OCI-LY1 (cell line): ENCODE data around the gene TMX1.

Source experiments
- H2AFZ ChIP-seq: fragments of 200-600 bp; sonication (generic), shearing (Covaris generic); 2 replicates; pipeline ENCODE4 v1.6.0; 2014; ENCODE audit warnings: antibody characterized with exemption, mild to moderate bottlenecking, low read length
- H3F3A ChIP-seq: fragments of 200-600 bp; sonication (generic), shearing (Covaris generic); 2 replicates; pipeline ENCODE4 v1.6.0; 2014; ENCODE audit warnings: mild to moderate bottlenecking, antibody characterized with exemption, low read length, moderate library complexity; ENCODE audit not compliant: insufficient read depth
- H3K27ac ChIP-seq: fragments of 200-600 bp; sonication (generic); 2 replicates; pipeline ENCODE4 v1.5.1; 2014; ENCODE audit warnings: low read length, mixed run types, mild to moderate bottlenecking, low read depth; ENCODE audit not compliant: poor library complexity, severe bottlenecking
- H3K27me3 ChIP-seq: fragments of 200-600 bp; sonication (generic); 2 replicates; pipeline ENCODE4 v1.6.0; 2014; ENCODE audit warnings: antibody characterized with exemption, mild to moderate bottlenecking, low read length, moderate library complexity; ENCODE audit not compliant: insufficient read depth
- H3K36me3 ChIP-seq: fragments of 200-600 bp; sonication (generic); 2 replicates; pipeline ENCODE4 v1.6.1; 2014; ENCODE audit warnings: mild to moderate bottlenecking, antibody characterized with exemption, low read length, moderate library complexity, mixed read lengths; ENCODE audit not compliant: insufficient read depth
- H3K4me1 ChIP-seq: fragments of 200-600 bp; sonication (generic); 2 replicates; pipeline ENCODE4 v1.5.1; 2014; ENCODE audit warnings: mild to moderate bottlenecking, low read length, moderate library complexity; ENCODE audit not compliant: insufficient read depth, severe bottlenecking
- H3K4me2 ChIP-seq: fragments of 200-600 bp; sonication (generic), shearing (Covaris generic); 2 replicates; pipeline ENCODE4 v1.6.1; 2014; ENCODE audit warnings: low read length
- H3K4me3 ChIP-seq: fragments of 200-600 bp; sonication (generic); 2 replicates; pipeline ENCODE4 v1.5.1; 2014; ENCODE audit warnings: low read length, low read depth, mild to moderate bottlenecking, mixed read lengths; ENCODE audit not compliant: poor library complexity, severe bottlenecking
- H3K79me2 ChIP-seq: fragments of 200-600 bp; shearing (Covaris generic); 2 replicates; pipeline ENCODE4 v1.6.1; 2016; ENCODE audit warnings: mixed run types, low read length, mixed read lengths; ENCODE audit not compliant: insufficient read depth
- H3K9ac ChIP-seq: fragments of 200-600 bp; sonication (generic), shearing (Covaris generic); 2 replicates; pipeline ENCODE4 v1.6.1; 2014; ENCODE audit warnings: mild to moderate bottlenecking, low read length, mixed read lengths
- H3K9me2 ChIP-seq: fragments of 200-600 bp; sonication (generic), shearing (Covaris generic); 2 replicates; pipeline ENCODE4 v1.6.1; 2014; ENCODE audit warnings: low read depth, mild to moderate bottlenecking, low read length, mixed read lengths
- H3K9me3 ChIP-seq: fragments of 200-600 bp; shearing (Covaris generic); 2 replicates; pipeline ENCODE4 v1.6.1; 2014; ENCODE audit warnings: low read length, mixed read lengths
- H4K20me1 ChIP-seq: fragments of 200-600 bp; sonication (generic), shearing (Covaris generic); 2 replicates; pipeline ENCODE4 v1.6.0; 2016; ENCODE audit warnings: mild to moderate bottlenecking, low read length; ENCODE audit not compliant: insufficient read depth
- CTCF ChIP-seq: fragments of 200-600 bp; sonication (generic), shearing (Covaris generic); IDR thresholded peaks from 2 replicates; pipeline ENCODE4 v1.5.1; 2017; ENCODE audit warnings: mild to moderate bottlenecking, antibody characterized with exemption, low read length, moderate library complexity, mixed read lengths
- EZH2 ChIP-seq: fragments of 200-600 bp; sonication (generic), shearing (Covaris generic); IDR thresholded peaks from 2 replicates; pipeline ENCODE4 v1.8.0; 2017; ENCODE audit warnings: borderline replicate concordance, mixed run types, mild to moderate bottlenecking, antibody characterized with exemption, low read length, moderate library complexity, mixed read lengths

TMX1 gene

DNA sequence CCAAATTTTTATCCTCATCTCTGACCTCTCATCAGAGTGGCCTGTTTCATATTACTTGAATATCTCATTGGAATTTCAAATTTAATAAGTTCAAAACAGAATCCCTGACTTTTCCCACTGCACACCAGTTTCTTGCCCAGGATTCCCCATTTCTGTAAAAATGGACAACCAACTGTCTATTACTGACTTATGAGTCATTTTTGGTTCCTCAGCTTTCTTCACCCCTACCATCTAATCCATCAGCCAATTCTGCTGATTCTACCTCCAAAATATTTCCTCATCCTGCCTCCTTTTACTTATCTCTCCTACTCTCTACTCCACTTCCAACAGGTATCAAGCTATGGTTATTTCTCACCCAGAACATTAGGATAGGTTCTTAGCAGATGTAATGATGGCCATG is 44.2 kb downstream of the TMX1 start:
- H3K36me3 ChIP-seq: no peaks in the 10 kb centered on the region
- H3F3A ChIP-seq: no peaks in the 10 kb centered on the region; the same call in 1 of the 2 replicates
- no peak overlapping the region for H3K4me3 ChIP-seq
- H3K79me2 ChIP-seq: no peaks in the 10 kb centered on the region
- no peak overlapping the region for H3K27ac ChIP-seq
- H3K4me2 ChIP-seq: no peak overlapping the region
- H4K20me1 ChIP-seq: no peaks in the 10 kb centered on the region
- no peaks in the 10 kb centered on the region for H3K9me2 ChIP-seq
- no peak overlapping the region for H3K9ac ChIP-seq
- peaks cover 6% of the 10 kb centered on the region for H3K4me1 ChIP-seq
- H3K27me3 ChIP-seq: no peaks in the 10 kb centered on the region
- no peak for TF ChIP-seq EZH2
- TF ChIP-seq CTCF: no peak
- no peaks in the 10 kb centered on the region for H3K9me3 ChIP-seq
- no peak overlapping the region for H2AFZ ChIP-seq

GRCh38 chr14:51285120-51285519 is 45.1 kb downstream of the TMX1 start:
- Histone ChIP-seq H3K9ac (no peak overlapping the region), H3K9me3 (no peaks in the 10 kb centered on the region), H3K79me2 (no peaks in the 10 kb centered on the region), H3K27ac (no peak overlapping the region), H3K4me1 (peaks cover 6% of the 10 kb centered on the region), H4K20me1 (no peaks in the 10 kb centered on the region), H3F3A (no peaks in the 10 kb centered on the region; the same call in 1 of the 2 replicates), H3K4me2 (no peak overlapping the region), H3K27me3 (no peaks in the 10 kb centered on the region), H3K4me3 (no peak overlapping the region), H3K36me3 (no peaks in the 10 kb centered on the region), H2AFZ (no peak overlapping the region), H3K9me2 (no peaks in the 10 kb centered on the region)
- TF ChIP-seq CTCF (no peak), EZH2 (no peak)

- no peaks in the 10 kb centered on the region for H3K27me3 ChIP-seq
- no peak overlapping the region for H2AFZ ChIP-seq
- no peak for TF ChIP-seq CTCF
- TF ChIP-seq EZH2: no peak
- peaks cover 6% of the 10 kb centered on the region for H3K4me1 ChIP-seq
- H3K4me3 ChIP-seq: no peak overlapping the region
- H3K9me3 ChIP-seq: no peaks in the 10 kb centered on the region
- no peak overlapping the region for H3K4me2 ChIP-seq
- H3K9me2 ChIP-seq: no peaks in the 10 kb centered on the region
- H4K20me1 ChIP-seq: no peaks in the 10 kb centered on the region
- H3K79me2 ChIP-seq: no peaks in the 10 kb centered on the region
- no peak overlapping the region for H3K27ac ChIP-seq
- no peak overlapping the region for H3K9ac ChIP-seq
- no peaks in the 10 kb centered on the region for H3K36me3 ChIP-seq
- no peaks in the 10 kb centered on the region for H3F3A ChIP-seq
Observed at GRCh38 chr14:51289169-51289568, 49.1 kb downstream of the TMX1 start.
